ENCODE data around the gene TMEM115.

DNA sequence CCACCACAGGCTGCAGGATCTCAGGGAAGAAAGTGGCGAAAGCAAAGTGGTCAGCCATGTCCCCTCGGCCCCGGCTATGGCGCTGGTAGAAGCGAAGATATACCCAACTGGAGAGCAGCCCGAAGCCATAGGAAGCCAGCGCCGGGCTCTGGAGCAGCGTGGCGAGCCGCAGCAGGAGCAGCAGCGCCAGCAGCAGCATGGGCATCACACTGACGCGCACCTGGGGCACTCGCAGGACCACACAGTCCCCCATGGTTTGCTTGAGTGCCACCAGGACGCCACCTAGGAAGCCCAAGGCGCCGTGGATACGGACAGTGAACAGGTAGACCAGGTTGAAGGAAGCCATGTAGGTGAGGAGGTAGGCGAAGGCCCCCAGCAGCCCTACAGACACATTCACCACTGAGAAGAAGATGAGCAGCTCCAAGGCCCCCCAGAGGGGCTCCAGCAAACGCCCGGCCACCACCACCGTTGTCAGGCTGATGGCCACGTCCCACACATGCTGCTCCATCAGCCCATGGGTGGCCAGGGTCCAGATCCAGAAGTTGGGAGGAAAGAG is 888 bp downstream of the TMEM115 start:
- TF ChIP-seq POLR2A (IDR thresholded peaks at IDR 0.05) (no peak), EP300 (IDR thresholded peaks at IDR 0.05) (no peak)
- TF ChIP-seq, protein P1, sequence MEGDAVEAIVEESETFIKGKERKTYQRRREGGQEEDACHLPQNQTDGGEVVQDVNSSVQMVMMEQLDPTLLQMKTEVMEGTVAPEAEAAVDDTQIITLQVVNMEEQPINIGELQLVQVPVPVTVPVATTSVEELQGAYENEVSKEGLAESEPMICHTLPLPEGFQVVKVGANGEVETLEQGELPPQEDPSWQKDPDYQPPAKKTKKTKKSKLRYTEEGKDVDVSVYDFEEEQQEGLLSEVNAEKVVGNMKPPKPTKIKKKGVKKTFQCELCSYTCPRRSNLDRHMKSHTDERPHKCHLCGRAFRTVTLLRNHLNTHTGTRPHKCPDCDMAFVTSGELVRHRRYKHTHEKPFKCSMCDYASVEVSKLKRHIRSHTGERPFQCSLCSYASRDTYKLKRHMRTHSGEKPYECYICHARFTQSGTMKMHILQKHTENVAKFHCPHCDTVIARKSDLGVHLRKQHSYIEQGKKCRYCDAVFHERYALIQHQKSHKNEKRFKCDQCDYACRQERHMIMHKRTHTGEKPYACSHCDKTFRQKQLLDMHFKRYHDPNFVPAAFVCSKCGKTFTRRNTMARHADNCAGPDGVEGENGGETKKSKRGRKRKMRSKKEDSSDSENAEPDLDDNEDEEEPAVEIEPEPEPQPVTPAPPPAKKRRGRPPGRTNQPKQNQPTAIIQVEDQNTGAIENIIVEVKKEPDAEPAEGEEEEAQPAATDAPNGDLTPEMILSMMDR (IDR thresholded peaks at IDR 0.05), result no peak
